ENCODE results near the gene NRG3. TPM values are rescaled to one million over a fixed set of nuclear protein-coding genes. Genes with fewer than 3 reads are reported as not detected.

Gene NRG3
- total RNA-seq, 1 donor from 2014 or later: 0.92 TPM

GRCh38 chr10:82591421-82591820 lies 716.4 kb downstream of the NRG3 start:
- no peak for DNase-seq (ENCODE audit: low read depth)

DNA sequence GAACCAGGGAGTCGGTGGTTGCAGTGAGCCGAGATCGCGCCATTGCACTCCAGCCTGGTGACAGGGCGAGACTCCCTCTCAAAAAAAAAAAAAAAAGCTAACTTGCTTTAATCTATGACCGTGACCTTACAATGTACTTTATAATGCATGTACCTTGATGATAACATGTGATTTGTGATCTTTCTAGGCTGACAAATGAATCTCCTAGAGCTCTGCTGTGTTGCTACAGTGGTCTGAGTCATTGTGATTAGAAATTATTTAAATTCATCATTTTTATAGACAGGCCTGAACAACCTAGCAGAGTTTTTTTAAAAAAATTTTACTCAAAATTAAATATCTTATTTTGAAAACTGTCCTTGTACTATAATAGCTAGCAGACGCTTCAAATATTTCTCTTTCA lies 722.8 kb downstream of the NRG3 start:
- TF ChIP-seq, protein P1, sequence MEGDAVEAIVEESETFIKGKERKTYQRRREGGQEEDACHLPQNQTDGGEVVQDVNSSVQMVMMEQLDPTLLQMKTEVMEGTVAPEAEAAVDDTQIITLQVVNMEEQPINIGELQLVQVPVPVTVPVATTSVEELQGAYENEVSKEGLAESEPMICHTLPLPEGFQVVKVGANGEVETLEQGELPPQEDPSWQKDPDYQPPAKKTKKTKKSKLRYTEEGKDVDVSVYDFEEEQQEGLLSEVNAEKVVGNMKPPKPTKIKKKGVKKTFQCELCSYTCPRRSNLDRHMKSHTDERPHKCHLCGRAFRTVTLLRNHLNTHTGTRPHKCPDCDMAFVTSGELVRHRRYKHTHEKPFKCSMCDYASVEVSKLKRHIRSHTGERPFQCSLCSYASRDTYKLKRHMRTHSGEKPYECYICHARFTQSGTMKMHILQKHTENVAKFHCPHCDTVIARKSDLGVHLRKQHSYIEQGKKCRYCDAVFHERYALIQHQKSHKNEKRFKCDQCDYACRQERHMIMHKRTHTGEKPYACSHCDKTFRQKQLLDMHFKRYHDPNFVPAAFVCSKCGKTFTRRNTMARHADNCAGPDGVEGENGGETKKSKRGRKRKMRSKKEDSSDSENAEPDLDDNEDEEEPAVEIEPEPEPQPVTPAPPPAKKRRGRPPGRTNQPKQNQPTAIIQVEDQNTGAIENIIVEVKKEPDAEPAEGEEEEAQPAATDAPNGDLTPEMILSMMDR (conservative IDR thresholded peaks at IDR 0.05; ENCODE audit: low read depth, low read length): no peak
- DNase-seq (ENCODE audit: low read depth): no peak
- no peak overlapping the region for H3K4me3 ChIP-seq (ENCODE audit: low read depth, low read length)

More at GRCh38 chr10:82591421-82591820, 716.4 kb downstream of the NRG3 start:
- no peak overlapping the region for H3K4me3 ChIP-seq (ENCODE audit: low read depth, low read length)
- TF ChIP-seq, protein P1 (conservative IDR thresholded peaks at IDR 0.05; ENCODE audit: low read depth, low read length): no peak

DNA sequence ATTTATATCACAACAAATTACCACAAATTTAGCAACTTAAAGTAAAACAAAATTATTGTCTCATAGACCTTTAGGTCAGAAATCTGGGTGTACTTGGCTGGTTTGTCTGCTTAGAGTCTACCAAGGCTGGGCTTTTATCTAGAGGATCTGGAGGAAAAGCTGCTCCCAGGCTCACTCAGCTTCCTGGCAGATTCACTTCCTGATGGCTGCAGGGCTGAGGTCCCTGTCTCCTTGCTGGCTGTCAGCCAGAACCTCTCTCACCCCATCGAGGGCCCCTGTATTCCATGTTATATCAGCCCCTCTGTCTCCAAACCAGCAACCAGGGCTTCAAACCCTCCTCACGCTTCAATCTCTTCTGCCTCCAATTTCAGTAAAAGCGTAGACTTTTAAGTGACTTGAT lies 734.9 kb downstream of the NRG3 start:
- DNase-seq (ENCODE audit: low read depth): no peak
- TF ChIP-seq, protein P1 (conservative IDR thresholded peaks at IDR 0.05; ENCODE audit: low read depth, low read length): no peak
- H3K4me3 ChIP-seq (ENCODE audit: low read depth, low read length): no peak overlapping the region

DNA sequence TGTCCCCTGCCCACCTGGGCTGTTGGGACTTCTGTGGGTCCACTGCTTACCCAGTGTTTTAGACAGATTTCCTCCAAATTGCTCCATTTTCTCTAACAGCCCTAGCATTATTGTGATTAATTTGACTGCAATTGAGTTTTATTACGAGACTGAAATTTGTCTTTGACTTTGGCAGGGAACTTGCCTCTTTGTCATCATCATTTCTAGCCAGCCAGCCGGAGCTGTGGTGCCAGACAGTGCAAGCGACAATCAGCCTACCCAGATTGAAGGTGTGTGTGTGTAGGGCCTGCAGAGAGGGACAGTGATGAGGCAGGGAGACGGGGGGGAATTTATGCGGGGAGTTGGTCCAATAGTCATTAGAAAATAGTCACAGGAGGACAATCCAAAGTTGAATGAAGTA lies 743.0 kb downstream of the NRG3 start:
- no peak for DNase-seq (ENCODE audit: low read depth)
- H3K4me3 ChIP-seq (ENCODE audit: low read depth, low read length): no peak overlapping the region
- TF ChIP-seq, protein P1 (conservative IDR thresholded peaks at IDR 0.05; ENCODE audit: low read depth, low read length): no peak

GRCh38 chr10:82621680-82622079 lies 746.7 kb downstream of the NRG3 start:
- DNase-seq (ENCODE audit: low read depth): no peak
- no peak overlapping the region for H3K4me3 ChIP-seq (ENCODE audit: low read depth, low read length)
- TF ChIP-seq, protein P1 (conservative IDR thresholded peaks at IDR 0.05; ENCODE audit: low read depth, low read length): no peak

GRCh38 chr10:82622479-82622878 lies 747.5 kb downstream of the NRG3 start:
- H3K4me3 ChIP-seq (ENCODE audit: low read depth, low read length): no peak overlapping the region
- TF ChIP-seq, protein P1 (conservative IDR thresholded peaks at IDR 0.05; ENCODE audit: low read depth, low read length): no peak
- no peak for DNase-seq (ENCODE audit: low read depth)

DNA sequence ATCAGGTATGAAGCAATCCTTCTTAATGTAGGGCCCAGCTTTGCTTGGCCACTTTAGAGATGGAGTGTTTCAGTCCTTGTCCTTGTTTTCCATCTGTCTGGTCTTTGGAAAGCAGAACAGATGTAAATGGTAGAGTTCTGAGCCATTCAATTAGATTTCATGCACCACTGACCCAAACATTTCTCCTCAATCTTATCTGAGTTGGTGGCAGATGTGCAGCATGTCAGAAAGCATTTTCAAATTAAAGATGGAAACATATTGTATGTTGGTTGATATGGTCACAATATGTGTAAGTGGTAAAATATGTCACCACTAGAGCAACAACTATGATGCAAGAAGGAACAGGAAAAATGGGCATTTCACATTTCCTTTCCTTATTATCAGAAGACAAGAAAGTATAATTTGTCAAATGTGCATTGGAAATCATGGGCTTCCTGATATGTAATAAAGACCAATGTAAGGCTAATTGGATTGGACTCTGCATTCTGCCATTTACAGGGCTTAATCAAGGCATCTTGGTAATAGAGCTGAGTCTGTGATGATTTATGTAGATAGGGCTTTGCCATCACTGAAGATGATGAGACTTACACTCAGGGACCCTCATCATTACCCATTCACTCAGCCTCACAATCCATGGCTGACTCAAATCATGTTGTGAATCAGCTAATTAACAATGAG lies 750.7 kb downstream of the NRG3 start:
- TF ChIP-seq, protein P1 (conservative IDR thresholded peaks at IDR 0.05; ENCODE audit: low read depth, low read length): no peak
- DNase-seq (ENCODE audit: low read depth): no peak
- H3K4me3 ChIP-seq (ENCODE audit: low read depth, low read length): no peak overlapping the region
